AG04450 (cell line): ENCODE results near the gene STAT3. TPM values are rescaled to one million over a fixed set of nuclear protein-coding genes. Genes with fewer than 3 reads are reported as not detected.

ENCODE experiments used
- CTCF ChIA-PET: fragments of 300-600, 350-600 bp; formaldehyde crosslinking; extraction: SDS; loops from one replicate; lab custom pipeline; 2022; ENCODE audit warnings: antibody characterized with exemption, inconsistent platforms; lab: Charles Lee
- POLR2A ChIA-PET: fragments of 350-600 bp; formaldehyde crosslinking; extraction: SDS; loops from one replicate; lab custom pipeline; 2021; ENCODE audit warnings: antibody characterized with exemption, inconsistent platforms; lab: Yijun Ruan, JAX
- DNase-seq: peaks from one replicate; pipeline ENCODE4 v3.0.0-alpha.2; 2011; ENCODE audit warnings: low read depth, low spot score
- H3K27ac ChIP-seq: one replicate; pipeline ENCODE4 v1.5.1; 2012; ENCODE audit warnings: low read depth, low read length, control low read depth
- H3K27me3 ChIP-seq: one replicate; pipeline ENCODE4 v1.6.0; 2012; ENCODE audit warnings: low read length; ENCODE audit not compliant: control insufficient read depth, insufficient read depth
- H3K4me3 ChIP-seq: 2 replicates; pipeline ENCODE4 v1.5.1; 2011; ENCODE audit warnings: mild to moderate bottlenecking, low read depth, low read length, control low read depth
- H3K9me3 ChIP-seq: 2 replicates; pipeline ENCODE4 v1.5.1; 2012; ENCODE audit warnings: low read length; ENCODE audit not compliant: control insufficient read depth, insufficient read depth
- polyA plus RNA-seq: library from polyadenylated mRNA; depleted of rRNA; stranded (reverse); fragments of >200 nt; gene quantifications from 2 replicates; pipeline ENCODE4 v1.2.3, GENCODE V29; 2011
- TF ChIP-seq, protein P1 (sequence below): IDR thresholded peaks from 2 replicates; pipeline ENCODE4 v1.5.1; 2011; ENCODE audit warnings: low read depth, low read length, control low read depth, inconsistent platforms

The STAT3 gene
- polyA plus RNA-seq, 1 experiment: 77.1 TPM

DNA sequence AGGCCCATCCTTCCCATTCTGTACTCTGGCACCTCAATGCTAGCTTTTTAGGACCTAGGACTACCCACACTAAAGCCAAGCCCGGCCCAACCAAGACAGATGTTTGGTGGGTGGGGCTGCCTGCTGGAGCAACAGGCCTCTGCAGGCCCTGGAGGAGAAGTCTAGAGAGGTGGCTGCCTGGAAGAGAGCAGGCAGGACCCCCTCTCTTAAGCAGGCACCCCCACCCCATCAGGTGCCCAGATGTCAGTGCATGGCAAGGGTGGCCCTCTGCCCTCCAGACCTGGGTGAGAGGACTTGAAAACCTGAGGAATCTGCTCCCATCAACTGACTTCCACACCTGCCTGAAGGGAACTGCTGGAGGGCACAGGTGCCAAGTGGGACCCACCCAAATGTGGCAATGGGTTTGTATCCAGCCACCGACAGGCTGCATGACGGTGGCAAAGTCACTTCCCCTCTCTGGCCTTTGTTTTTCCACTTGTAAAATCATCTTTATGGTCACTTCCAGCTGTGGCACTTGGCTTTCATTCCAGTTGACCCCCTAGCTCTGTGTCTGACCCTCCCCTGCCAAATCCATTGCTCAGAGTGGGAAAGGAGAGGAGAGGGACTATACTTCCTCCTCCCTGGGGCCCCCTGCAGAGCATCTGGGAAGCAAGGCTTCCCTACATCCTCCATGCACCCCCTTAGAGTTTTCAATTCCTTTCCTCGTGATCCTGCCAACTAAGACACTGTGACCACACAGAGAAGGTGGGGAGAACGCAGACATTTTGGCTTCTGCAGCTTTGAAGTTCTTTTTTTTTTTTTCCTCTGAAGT is 101.6 kb downstream of the STAT3 start:
- Histone ChIP-seq H3K27ac (no peak overlapping the region), H3K9me3 (peaks cover 6% of the 10 kb centered on the region; the same call in 1 of the 2 replicates), H3K4me3 (no peak overlapping the region), H3K27me3 (no peaks in the 10 kb centered on the region)
- CTCF ChIA-PET: interaction anchor here (0.6 to 1.1 kb wide), 2 partner anchors 64 to 231 kb away, joined by 3 to 6 read pairs; no protein-coding TSS in a partner anchor
- POLR2A ChIA-PET: interaction anchor here (0.6 to 1.3 kb wide), 3 partner anchors 22 to 29 kb away, joined by 3 to 5 read pairs (median 3); no protein-coding TSS in a partner anchor
- no peak for DNase-seq
- TF ChIP-seq, protein P1, sequence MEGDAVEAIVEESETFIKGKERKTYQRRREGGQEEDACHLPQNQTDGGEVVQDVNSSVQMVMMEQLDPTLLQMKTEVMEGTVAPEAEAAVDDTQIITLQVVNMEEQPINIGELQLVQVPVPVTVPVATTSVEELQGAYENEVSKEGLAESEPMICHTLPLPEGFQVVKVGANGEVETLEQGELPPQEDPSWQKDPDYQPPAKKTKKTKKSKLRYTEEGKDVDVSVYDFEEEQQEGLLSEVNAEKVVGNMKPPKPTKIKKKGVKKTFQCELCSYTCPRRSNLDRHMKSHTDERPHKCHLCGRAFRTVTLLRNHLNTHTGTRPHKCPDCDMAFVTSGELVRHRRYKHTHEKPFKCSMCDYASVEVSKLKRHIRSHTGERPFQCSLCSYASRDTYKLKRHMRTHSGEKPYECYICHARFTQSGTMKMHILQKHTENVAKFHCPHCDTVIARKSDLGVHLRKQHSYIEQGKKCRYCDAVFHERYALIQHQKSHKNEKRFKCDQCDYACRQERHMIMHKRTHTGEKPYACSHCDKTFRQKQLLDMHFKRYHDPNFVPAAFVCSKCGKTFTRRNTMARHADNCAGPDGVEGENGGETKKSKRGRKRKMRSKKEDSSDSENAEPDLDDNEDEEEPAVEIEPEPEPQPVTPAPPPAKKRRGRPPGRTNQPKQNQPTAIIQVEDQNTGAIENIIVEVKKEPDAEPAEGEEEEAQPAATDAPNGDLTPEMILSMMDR: no peak

DNA sequence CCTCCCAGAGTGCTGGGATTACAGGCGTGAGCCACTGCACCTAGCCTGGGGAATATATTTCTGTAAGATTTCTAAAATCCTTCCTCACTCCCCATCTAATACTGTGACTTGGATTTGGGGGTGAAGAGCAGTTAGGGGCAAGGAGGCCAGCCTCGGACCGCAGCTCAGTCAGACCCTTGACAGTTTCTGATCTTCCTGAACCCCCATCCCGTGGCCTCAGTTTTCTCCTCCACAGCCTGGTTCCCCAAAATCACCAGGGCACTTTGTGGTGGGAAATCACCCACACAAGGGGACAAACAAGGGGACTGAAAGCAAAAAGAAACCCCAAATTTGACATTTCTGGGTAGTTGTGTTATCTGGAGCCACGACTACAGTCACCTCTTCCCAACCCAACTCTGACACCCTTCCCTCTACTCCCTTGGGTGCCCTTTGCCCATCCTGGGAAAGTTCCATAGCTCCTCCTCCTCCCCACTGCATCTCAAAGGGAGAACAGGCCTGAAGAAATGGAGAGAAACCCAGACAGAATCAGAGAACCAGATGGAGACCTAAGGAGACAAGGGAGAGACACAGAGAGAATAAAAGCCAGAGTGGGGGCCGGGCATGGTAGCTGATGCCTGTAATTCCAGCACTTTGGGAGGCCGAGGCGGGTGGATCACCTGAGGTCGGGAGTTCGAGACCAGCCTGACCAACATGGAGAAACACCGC is 102.7 kb downstream of the STAT3 start:
- no peak overlapping the region for H3K27ac ChIP-seq
- peaks cover under 1% of the 10 kb centered on the region for H3K27me3 ChIP-seq
- CTCF ChIA-PET: interaction anchor here (1.1 kb wide), 1 partner anchor 63 kb away, joined by 6 read pairs; no protein-coding TSS in a partner anchor
- TF ChIP-seq, protein P1: no peak
- H3K4me3 ChIP-seq: no peak overlapping the region
- DNase-seq: no peak
- POLR2A ChIA-PET: interaction anchor here (0.5 to 0.8 kb wide), 2 partner anchors 23 to 245 kb away, joined by 5 read pairs; no protein-coding TSS in a partner anchor
- peaks cover 6% of the 10 kb centered on the region; the same call in 1 of the 2 replicates for H3K9me3 ChIP-seq

DNA sequence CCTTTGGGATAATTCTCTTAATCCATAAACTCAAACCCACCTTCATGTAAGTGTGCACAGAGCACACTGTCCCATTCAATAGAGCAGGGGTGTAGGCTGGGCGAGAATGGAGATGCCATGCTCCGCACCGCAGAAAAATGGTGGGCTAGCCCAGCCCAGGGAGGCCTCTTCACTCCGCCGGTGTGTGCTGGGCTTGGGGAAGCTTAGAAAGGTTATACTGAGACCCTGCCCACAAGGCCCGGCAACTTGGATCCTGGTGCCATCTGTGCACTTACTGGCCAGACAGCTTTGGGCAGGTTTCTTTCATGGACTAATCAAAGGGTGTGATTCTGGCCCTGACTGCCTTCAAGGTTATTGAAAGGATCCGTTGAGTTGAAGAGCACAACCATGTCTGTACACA is 103.7 kb downstream of the STAT3 start:
- peaks cover 2% of the 10 kb centered on the region for H3K27me3 ChIP-seq
- CTCF ChIA-PET: no interaction called here
- peaks cover 6% of the 10 kb centered on the region; the same call in 1 of the 2 replicates for H3K9me3 ChIP-seq
- no peak for DNase-seq
- no peak overlapping the region for H3K4me3 ChIP-seq
- POLR2A ChIA-PET: interaction anchor here (0.6 kb wide), 1 partner anchor 28 kb away, joined by 5 read pairs; no protein-coding TSS in a partner anchor
- no peak overlapping the region for H3K27ac ChIP-seq
- TF ChIP-seq, protein P1: no peak

GRCh38 chr17:42284024-42284369 is 104.2 kb downstream of the STAT3 start:
- TF ChIP-seq, protein P1: no peak
- Histone ChIP-seq H3K4me3 (no peak overlapping the region), H3K9me3 (peaks cover 3% of the 10 kb centered on the region; the same call in 1 of the 2 replicates), H3K27ac (no peak overlapping the region), H3K27me3 (peaks cover 2% of the 10 kb centered on the region)
- ChIA-PET CTCF (no interaction called here), POLR2A (no interaction called here)
- no peak for DNase-seq
